HG02642 (cell line): ENCODE data around the gene KCNA5.
A peak's percentile ranks its signal among the peaks of the same experiment; 100 is the strongest.

ENCODE experiments used
- ATAC-seq: cut with Tn5 transposase; IDR thresholded peaks from one replicate; pipeline ENCODE4 v1.9.1; 2021; ENCODE audit warnings: mild to moderate bottlenecking; ENCODE audit not compliant: unreplicated experiment, poor library complexity

The KCNA5 gene

GRCh38 chr12:5043589-5044419, at the start of gene KCNA5:
TSS of gene KCNA5 (plus strand) at chr12:5043879. CDS start at chr12:5044148, 269 bp downstream.
- no peak for ATAC-seq

GRCh38 chr12:4994622-4995021, 49.1 kb upstream of the KCNA5 start:
- ATAC-seq = no peak

- ATAC-seq = no peak
Observed at GRCh38 chr12:4996714-4997113, 47.0 kb upstream of the KCNA5 start.

- no peak for ATAC-seq
Observed at GRCh38 chr12:4997939-4998338, 45.7 kb upstream of the KCNA5 start.

- ATAC-seq = no peak
Observed at GRCh38 chr12:5000204-5000603, 43.5 kb upstream of the KCNA5 start.

GRCh38 chr12:5000658-5001385, 42.9 kb upstream of the KCNA5 start:
- no peak for ATAC-seq

GRCh38 chr12:5003025-5003666, 40.5 kb upstream of the KCNA5 start:
- ATAC-seq = peak; percentile 60

GRCh38 chr12:5008661-5009060, 35.0 kb upstream of the KCNA5 start:
- no peak for ATAC-seq

- ATAC-seq = no peak
Observed at GRCh38 chr12:5010151-5010550, 33.5 kb upstream of the KCNA5 start.

- no peak for ATAC-seq
Observed at GRCh38 chr12:5012337-5012736, 31.3 kb upstream of the KCNA5 start.

GRCh38 chr12:5013266-5013730, 30.4 kb upstream of the KCNA5 start:
- no peak for ATAC-seq

- no peak for ATAC-seq
Observed at GRCh38 chr12:5014269-5014668, 29.4 kb upstream of the KCNA5 start.

- no peak for ATAC-seq
Observed at GRCh38 chr12:5015711-5016492, 27.8 kb upstream of the KCNA5 start.

- ATAC-seq = no peak
Observed at GRCh38 chr12:5016526-5016925, 27.2 kb upstream of the KCNA5 start.

GRCh38 chr12:5017638-5018348, 25.9 kb upstream of the KCNA5 start:
- ATAC-seq = no peak

GRCh38 chr12:5018677-5019076, 25.0 kb upstream of the KCNA5 start:
- no peak for ATAC-seq

- ATAC-seq = no peak
Observed at GRCh38 chr12:5022025-5022424, 21.7 kb upstream of the KCNA5 start.

- no peak for ATAC-seq
Observed at GRCh38 chr12:5022465-5023061, 21.1 kb upstream of the KCNA5 start.

GRCh38 chr12:5023842-5024241, 19.8 kb upstream of the KCNA5 start:
- ATAC-seq = no peak
